Measurements from ENCODE around the gene DDX31.

DNA sequence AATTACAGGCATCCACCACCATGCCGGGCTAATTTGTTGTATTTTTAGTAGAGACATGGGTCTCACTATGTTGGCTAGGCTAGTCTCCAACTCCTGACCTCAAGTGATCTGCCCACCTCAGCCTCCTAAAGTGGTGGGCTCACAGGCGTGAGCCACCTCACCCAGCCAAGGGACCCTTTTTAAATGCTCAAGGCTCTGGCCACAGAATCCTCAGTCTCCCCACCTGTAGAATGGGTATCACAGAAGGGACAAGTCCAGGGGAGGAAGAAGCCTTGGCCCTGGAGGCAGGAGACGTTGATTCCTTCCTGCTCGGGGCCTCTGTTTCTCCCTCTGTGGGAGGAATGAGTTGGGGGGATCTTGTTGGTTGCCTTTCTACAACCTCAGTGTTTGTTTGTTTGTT is 46.2 kb upstream of the DDX31 start:
- TF ChIP-seq L3MBTL2 (conservative IDR thresholded peaks at IDR 0.05) (no peak), SUZ12 (IDR thresholded peaks at IDR 0.05) (no peak), CTBP1 (IDR thresholded peaks at IDR 0.05; ENCODE audit: borderline replicate concordance) (no peak), ARNT (IDR thresholded peaks at IDR 0.05) (no peak), BHLHE40 (IDR thresholded peaks at IDR 0.05; ENCODE audit: borderline replicate concordance) (no peak), SP1 (IDR thresholded peaks at IDR 0.05) (no peak), HDGF (IDR thresholded peaks at IDR 0.05; ENCODE audit: borderline replicate concordance) (no peak), TARDBP (IDR thresholded peaks at IDR 0.05) (no peak)
- TF ChIP-seq, protein P1, sequence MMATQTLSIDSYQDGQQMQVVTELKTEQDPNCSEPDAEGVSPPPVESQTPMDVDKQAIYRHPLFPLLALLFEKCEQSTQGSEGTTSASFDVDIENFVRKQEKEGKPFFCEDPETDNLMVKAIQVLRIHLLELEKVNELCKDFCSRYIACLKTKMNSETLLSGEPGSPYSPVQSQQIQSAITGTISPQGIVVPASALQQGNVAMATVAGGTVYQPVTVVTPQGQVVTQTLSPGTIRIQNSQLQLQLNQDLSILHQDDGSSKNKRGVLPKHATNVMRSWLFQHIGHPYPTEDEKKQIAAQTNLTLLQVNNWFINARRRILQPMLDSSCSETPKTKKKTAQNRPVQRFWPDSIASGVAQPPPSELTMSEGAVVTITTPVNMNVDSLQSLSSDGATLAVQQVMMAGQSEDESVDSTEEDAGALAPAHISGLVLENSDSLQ (IDR thresholded peaks at IDR 0.05), result no peak

All from HEK293T (cell line).